GM23338 (cell line): ENCODE data around the gene PCNT. TPM values are rescaled to one million over a fixed set of nuclear protein-coding genes. Genes with fewer than 3 reads are reported as not detected.

ENCODE experiments used
- ATAC-seq: fragments of 200-7000 bp; cut with Tn5 transposase; 3 replicates; pipeline ENCODE4 v1.9.1; 2020
- DNase-seq: peaks from one replicate; pipeline ENCODE4 v3.0.0-alpha.2; 2015; ENCODE audit warnings: low spot score
- H2AFZ ChIP-seq: fragments of 200-600 bp; sonication (generic); 2 replicates; pipeline ENCODE4 v1.8.0; 2016; ENCODE audit warnings: antibody characterized with exemption, mild to moderate bottlenecking, moderate library complexity
- H3F3A ChIP-seq: fragments of 200-600 bp; sonication (generic); replicated peaks from 2 replicates; pipeline ENCODE4 v1.8.0; 2017; ENCODE audit warnings: antibody characterized with exemption, mixed run types, low read depth
- H3K27ac ChIP-seq: fragments of 200-600 bp; sonication (generic); 2 replicates; pipeline ENCODE4 v1.6.1; 2016; ENCODE audit warnings: low read depth
- H3K27me3 ChIP-seq: fragments of 200-600 bp; sonication (generic); 2 replicates; pipeline ENCODE4 v1.8.0; 2016; ENCODE audit warnings: mild to moderate bottlenecking, mixed run types, moderate library complexity; ENCODE audit not compliant: insufficient read depth
- H3K36me3 ChIP-seq: fragments of 200-600 bp; sonication (generic); 2 replicates; pipeline ENCODE4 v1.8.0; 2016; ENCODE audit warnings: mild to moderate bottlenecking; ENCODE audit not compliant: insufficient read depth
- H3K4me1 ChIP-seq: fragments of 200-600 bp; sonication (generic); 2 replicates; pipeline ENCODE4 v1.8.0; 2016; ENCODE audit warnings: mild to moderate bottlenecking, moderate library complexity; ENCODE audit not compliant: insufficient read depth
- H3K4me2 ChIP-seq: fragments of 200-600 bp; sonication (generic); 2 replicates; pipeline ENCODE4 v1.7.1; 2017; ENCODE audit warnings: mixed run types
- H3K4me3 ChIP-seq: fragments of 200-600 bp; sonication (generic); 2 replicates; pipeline ENCODE4 v1.6.1; 2016; ENCODE audit warnings: mixed run types
- H3K79me2 ChIP-seq: fragments of 200-600 bp; sonication (generic); replicated peaks from 2 replicates; pipeline ENCODE4 v1.8.0; 2017; ENCODE audit warnings: mild to moderate bottlenecking; ENCODE audit not compliant: insufficient read depth
- H3K9me2 ChIP-seq: fragments of 200-600 bp; sonication (generic); 2 replicates; pipeline ENCODE4 v1.8.0; 2017; ENCODE audit not compliant: insufficient read depth
- H4K20me1 ChIP-seq: fragments of 200-600 bp; sonication (generic); replicated peaks from 2 replicates; pipeline ENCODE4 v1.8.0; 2017; ENCODE audit warnings: mild to moderate bottlenecking; ENCODE audit not compliant: insufficient read depth
- H3K27ac Mint-ChIP-seq: 2 replicates; pipeline ENCODE4 v1.8.0; 2020; ENCODE audit warnings: inconsistent platforms, mild to moderate bottlenecking, moderate library complexity, mixed read lengths
- H3K27me3 Mint-ChIP-seq: 3 replicates; pipeline ENCODE4 v1.8.0; 2022; ENCODE audit warnings: low read depth, mild to moderate bottlenecking, moderate library complexity, mixed read lengths, inconsistent platforms; ENCODE audit not compliant: insufficient read depth, poor library complexity
- H3K36me3 Mint-ChIP-seq: 3 replicates; pipeline ENCODE4 v1.8.0; 2021; ENCODE audit warnings: low read depth, mild to moderate bottlenecking, inconsistent platforms, moderate library complexity, mixed read lengths
- H3K4me1 Mint-ChIP-seq: 3 replicates; pipeline ENCODE4 v1.8.0; 2020; ENCODE audit warnings: mild to moderate bottlenecking, inconsistent platforms, mixed read lengths
- H3K4me3 Mint-ChIP-seq: 3 replicates; pipeline ENCODE4 v1.8.0; 2021; ENCODE audit warnings: moderate library complexity, mild to moderate bottlenecking, inconsistent platforms, mixed read lengths
- H3K9me3 Mint-ChIP-seq: 3 replicates; pipeline ENCODE4 v1.8.0; 2020; ENCODE audit warnings: moderate library complexity, mild to moderate bottlenecking, inconsistent platforms, mixed read lengths
- JUNB ChIP-seq: IDR thresholded peaks from one replicate; pipeline ENCODE4 v1.6.1; 2016; ENCODE audit warnings: antibody characterized with exemption; ENCODE audit not compliant: unreplicated experiment
- ZNF114 ChIP-seq: fragments of 250-450 bp; sonication (Bioruptor Pico); IDR thresholded peaks from 2 replicates; pipeline ENCODE4 v1.5.0; 2020; ENCODE audit warnings: mild to moderate bottlenecking, moderate library complexity
- ZNF331 ChIP-seq: fragments of 250-450 bp; sonication (Bioruptor Pico); IDR thresholded peaks from 2 replicates; pipeline ENCODE4 v1.5.0; 2020; ENCODE audit warnings: low read depth, mild to moderate bottlenecking, moderate library complexity
- polyA plus RNA-seq: library from polyadenylated mRNA; unstranded; fragments of >200 nt; fragmentation: Nextera tagmentation; extraction: Ambion mirVana; gene quantifications from 2 replicates; pipeline ENCODE4 v1.2.1, GENCODE V29; 2016
- total RNA-seq: library from RNA; depleted of rRNA; stranded (reverse); fragments of >200 nt; shearing (Covaris generic); gene quantifications from 2 replicates; pipeline ENCODE4 v1.2.3, GENCODE V29; 2014
- TF ChIP-seq, protein P1 (sequence below): IDR thresholded peaks from 2 replicates; pipeline ENCODE4 v1.6.1; 2016; ENCODE audit warnings: antibody characterized with exemption
- TF ChIP-seq, protein P2 (sequence below): fragments of 250-450 bp; sonication (Bioruptor Pico); IDR thresholded peaks from 2 replicates; pipeline ENCODE4 v1.5.0; 2020; ENCODE audit warnings: mild to moderate bottlenecking, moderate library complexity
- TF ChIP-seq, protein P3 (sequence below), 2 experiments: fragments of 200-600 bp in 1 of 2; sonication (generic) in 1 of 2; conservative IDR thresholded peaks; 2 replicates each; pipeline versions ENCODE4 v1.5.1 to v1.6.1; 2016 to 2017; ENCODE audit warnings: antibody characterized with exemption in 2 of 2, low read depth in 2 of 2, mild to moderate bottlenecking in 2 of 2, moderate library complexity in 1 of 2

Gene PCNT
- total and polyA plus RNA-seq, 2 experiments from 2014 or later: 39.6 to 46.1 TPM

DNA sequence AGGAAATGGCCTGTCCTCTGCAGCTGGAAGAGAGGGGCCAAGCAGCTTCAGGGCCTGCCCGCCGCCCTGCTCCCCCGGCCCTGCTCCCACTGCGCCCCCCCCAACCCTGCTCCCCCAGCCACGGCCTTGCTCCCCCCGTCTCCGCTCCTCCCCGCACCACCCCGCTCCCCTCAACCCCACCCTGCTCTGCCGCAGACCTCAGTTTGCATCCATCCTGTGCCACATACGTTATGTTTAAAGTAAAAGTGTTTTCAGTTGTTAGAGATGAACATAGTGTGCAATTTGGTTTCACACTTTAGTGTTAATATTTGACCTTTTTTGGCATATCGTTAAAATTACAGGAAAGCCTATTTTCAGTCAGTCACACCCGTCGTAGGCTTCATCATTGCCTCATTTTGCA, 100.7 kb downstream of the PCNT start (continued):
- TF ChIP-seq, protein P1, sequence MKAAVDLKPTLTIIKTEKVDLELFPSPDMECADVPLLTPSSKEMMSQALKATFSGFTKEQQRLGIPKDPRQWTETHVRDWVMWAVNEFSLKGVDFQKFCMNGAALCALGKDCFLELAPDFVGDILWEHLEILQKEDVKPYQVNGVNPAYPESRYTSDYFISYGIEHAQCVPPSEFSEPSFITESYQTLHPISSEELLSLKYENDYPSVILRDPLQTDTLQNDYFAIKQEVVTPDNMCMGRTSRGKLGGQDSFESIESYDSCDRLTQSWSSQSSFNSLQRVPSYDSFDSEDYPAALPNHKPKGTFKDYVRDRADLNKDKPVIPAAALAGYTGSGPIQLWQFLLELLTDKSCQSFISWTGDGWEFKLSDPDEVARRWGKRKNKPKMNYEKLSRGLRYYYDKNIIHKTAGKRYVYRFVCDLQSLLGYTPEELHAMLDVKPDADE: no peak
- TF ChIP-seq, protein P2, sequence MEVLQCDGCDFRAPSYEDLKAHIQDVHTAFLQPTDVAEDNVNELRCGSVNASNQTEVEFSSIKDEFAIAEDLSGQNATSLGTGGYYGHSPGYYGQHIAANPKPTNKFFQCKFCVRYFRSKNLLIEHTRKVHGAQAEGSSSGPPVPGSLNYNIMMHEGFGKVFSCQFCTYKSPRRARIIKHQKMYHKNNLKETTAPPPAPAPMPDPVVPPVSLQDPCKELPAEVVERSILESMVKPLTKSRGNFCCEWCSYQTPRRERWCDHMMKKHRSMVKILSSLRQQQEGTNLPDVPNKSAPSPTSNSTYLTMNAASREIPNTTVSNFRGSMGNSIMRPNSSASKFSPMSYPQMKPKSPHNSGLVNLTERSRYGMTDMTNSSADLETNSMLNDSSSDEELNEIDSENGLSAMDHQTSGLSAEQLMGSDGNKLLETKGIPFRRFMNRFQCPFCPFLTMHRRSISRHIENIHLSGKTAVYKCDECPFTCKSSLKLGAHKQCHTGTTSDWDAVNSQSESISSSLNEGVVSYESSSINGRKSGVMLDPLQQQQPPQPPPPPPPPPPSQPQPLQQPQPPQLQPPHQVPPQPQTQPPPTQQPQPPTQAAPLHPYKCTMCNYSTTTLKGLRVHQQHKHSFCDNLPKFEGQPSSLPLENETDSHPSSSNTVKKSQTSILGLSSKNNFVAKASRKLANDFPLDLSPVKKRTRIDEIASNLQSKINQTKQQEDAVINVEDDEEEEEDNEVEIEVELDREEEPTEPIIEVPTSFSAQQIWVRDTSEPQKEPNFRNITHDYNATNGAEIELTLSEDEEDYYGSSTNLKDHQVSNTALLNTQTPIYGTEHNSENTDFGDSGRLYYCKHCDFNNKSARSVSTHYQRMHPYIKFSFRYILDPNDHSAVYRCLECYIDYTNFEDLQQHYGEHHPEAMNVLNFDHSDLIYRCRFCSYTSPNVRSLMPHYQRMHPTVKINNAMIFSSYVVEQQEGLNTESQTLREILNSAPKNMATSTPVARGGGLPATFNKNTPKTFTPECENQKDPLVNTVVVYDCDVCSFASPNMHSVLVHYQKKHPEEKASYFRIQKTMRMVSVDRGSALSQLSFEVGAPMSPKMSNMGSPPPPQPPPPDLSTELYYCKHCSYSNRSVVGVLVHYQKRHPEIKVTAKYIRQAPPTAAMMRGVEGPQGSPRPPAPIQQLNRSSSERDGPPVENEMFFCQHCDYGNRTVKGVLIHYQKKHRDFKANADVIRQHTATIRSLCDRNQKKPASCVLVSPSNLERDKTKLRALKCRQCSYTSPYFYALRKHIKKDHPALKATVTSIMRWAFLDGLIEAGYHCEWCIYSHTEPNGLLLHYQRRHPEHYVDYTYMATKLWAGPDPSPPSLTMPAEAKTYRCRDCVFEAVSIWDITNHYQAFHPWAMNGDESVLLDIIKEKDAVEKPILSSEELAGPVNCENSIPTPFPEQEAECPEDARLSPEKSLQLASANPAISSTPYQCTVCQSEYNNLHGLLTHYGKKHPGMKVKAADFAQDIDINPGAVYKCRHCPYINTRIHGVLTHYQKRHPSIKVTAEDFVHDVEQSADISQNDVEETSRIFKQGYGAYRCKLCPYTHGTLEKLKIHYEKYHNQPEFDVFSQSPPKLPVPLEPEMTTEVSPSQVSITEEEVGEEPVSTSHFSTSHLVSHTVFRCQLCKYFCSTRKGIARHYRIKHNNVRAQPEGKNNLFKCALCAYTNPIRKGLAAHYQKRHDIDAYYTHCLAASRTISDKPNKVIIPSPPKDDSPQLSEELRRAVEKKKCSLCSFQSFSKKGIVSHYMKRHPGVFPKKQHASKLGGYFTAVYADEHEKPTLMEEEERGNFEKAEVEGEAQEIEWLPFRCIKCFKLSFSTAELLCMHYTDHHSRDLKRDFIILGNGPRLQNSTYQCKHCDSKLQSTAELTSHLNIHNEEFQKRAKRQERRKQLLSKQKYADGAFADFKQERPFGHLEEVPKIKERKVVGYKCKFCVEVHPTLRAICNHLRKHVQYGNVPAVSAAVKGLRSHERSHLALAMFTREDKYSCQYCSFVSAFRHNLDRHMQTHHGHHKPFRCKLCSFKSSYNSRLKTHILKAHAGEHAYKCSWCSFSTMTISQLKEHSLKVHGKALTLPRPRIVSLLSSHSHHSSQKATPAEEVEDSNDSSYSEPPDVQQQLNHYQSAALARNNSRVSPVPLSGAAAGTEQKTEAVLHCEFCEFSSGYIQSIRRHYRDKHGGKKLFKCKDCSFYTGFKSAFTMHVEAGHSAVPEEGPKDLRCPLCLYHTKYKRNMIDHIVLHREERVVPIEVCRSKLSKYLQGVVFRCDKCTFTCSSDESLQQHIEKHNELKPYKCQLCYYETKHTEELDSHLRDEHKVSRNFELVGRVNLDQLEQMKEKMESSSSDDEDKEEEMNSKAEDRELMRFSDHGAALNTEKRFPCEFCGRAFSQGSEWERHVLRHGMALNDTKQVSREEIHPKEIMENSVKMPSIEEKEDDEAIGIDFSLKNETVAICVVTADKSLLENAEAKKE (CRISPR knock-in tag): no peak
- no peak for TF ChIP-seq ZNF331 (CRISPR knock-in tag)

- Mint-ChIP-seq H3K27me3 (peaks cover 11% of the 10 kb centered on the region), H3K4me1 (peaks cover 29% of the 10 kb centered on the region), H3K9me3 (no peaks in the 10 kb centered on the region; the same call in 2 of the 3 replicates), H3K27ac (peak overlapping the region; percentile 26; the same call in 1 of the 2 replicates), H3K36me3 (peaks cover 52% of the 10 kb centered on the region), H3K4me3 (no peak overlapping the region)
- Histone ChIP-seq H3K4me2 (no peak overlapping the region), H3K9me2 (no peaks in the 10 kb centered on the region), H3K27me3 (no peaks in the 10 kb centered on the region), H2AFZ (no peak overlapping the region), H3K36me3 (peaks cover 6% of the 10 kb centered on the region), H3F3A (0 out of 2 replicates have a peak, but pooled peaks cover 6% of the 10 kb centered on the region), H3K27ac (0 out of 2 replicates have a peak overlapping the region, but pooled peaks have one; percentile 19), H4K20me1 (no peaks in the 10 kb centered on the region), H3K4me1 (peaks cover 13% of the 10 kb centered on the region), H3K79me2 (no peaks in the 10 kb centered on the region), H3K4me3 (no peak overlapping the region)
- ATAC-seq (no peak), DNase-seq (no peak)
- TF ChIP-seq, protein P3, sequence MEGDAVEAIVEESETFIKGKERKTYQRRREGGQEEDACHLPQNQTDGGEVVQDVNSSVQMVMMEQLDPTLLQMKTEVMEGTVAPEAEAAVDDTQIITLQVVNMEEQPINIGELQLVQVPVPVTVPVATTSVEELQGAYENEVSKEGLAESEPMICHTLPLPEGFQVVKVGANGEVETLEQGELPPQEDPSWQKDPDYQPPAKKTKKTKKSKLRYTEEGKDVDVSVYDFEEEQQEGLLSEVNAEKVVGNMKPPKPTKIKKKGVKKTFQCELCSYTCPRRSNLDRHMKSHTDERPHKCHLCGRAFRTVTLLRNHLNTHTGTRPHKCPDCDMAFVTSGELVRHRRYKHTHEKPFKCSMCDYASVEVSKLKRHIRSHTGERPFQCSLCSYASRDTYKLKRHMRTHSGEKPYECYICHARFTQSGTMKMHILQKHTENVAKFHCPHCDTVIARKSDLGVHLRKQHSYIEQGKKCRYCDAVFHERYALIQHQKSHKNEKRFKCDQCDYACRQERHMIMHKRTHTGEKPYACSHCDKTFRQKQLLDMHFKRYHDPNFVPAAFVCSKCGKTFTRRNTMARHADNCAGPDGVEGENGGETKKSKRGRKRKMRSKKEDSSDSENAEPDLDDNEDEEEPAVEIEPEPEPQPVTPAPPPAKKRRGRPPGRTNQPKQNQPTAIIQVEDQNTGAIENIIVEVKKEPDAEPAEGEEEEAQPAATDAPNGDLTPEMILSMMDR (conservative IDR thresholded peaks at IDR 0.05; ENCODE audit: low read depth in 2 of 2): no peak
- TF ChIP-seq JUNB: no peak
- no peak for TF ChIP-seq ZNF114 (CRISPR knock-in tag)
- TF ChIP-seq, protein P1: no peak
These were observed 101.1 kb downstream of the PCNT start for GRCh38 chr21:46425041-46425440.
